Suprapubic skin (tissue), 3 donors: ENCODE data around the gene AHI1.

Experiments used
- EP300 ChIP-seq: sonication (generic); formaldehyde crosslinking; IDR thresholded peaks from one replicate; pipeline ENCODE4 v1.6.1; 2017; ENCODE audit warnings: antibody characterized with exemption
- TF ChIP-seq, protein P1 (sequence below), 2 donors: fragments of 200-600 bp in 1 of 2; fragments of 450-650 bp in 1 of 2; sonication (generic) in 1 of 2; IDR thresholded peaks; one replicate each; pipeline ENCODE4 v1.5.1; 2016 to 2019; ENCODE audit warnings: antibody characterized with exemption in 2 of 2, mild to moderate bottlenecking in 1 of 2, moderate library complexity in 1 of 2

DNA sequence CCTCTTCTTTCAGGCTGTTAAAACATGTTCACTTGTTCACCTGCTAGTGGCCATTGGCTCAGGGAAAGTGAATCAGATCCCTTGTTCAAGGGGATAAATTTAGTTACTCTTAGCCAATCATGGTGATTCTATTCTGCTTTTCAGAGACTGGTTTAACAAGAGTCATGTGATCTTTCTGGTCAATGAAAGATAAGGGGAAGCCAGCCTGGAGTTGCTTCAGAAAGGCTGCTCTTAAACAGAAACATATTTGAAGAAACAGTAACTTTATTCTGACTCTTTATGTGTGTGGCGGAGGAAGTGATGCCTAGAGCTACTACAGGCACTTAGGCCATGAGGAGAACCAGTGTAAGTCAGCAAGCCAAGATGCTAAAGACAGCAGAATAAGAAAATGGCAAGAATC lies 28.1 kb upstream of the AHI1 start:
- TF ChIP-seq EP300 = no peak
- TF ChIP-seq, protein P1, sequence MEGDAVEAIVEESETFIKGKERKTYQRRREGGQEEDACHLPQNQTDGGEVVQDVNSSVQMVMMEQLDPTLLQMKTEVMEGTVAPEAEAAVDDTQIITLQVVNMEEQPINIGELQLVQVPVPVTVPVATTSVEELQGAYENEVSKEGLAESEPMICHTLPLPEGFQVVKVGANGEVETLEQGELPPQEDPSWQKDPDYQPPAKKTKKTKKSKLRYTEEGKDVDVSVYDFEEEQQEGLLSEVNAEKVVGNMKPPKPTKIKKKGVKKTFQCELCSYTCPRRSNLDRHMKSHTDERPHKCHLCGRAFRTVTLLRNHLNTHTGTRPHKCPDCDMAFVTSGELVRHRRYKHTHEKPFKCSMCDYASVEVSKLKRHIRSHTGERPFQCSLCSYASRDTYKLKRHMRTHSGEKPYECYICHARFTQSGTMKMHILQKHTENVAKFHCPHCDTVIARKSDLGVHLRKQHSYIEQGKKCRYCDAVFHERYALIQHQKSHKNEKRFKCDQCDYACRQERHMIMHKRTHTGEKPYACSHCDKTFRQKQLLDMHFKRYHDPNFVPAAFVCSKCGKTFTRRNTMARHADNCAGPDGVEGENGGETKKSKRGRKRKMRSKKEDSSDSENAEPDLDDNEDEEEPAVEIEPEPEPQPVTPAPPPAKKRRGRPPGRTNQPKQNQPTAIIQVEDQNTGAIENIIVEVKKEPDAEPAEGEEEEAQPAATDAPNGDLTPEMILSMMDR (IDR thresholded peaks at IDR 0.05) = no peak
